Measurements from ENCODE around the gene CSTPP1. TPM values are rescaled to one million over a fixed set of nuclear protein-coding genes. Genes with fewer than 3 reads are reported as not detected.

CSTPP1 gene
- total and polyA plus RNA-seq, 8 donors, result 16.4 to 146 (median 37.3) TPM

GRCh38 chr11:46912526-46913150, 23.9 kb upstream of the CSTPP1 start:
- Histone ChIP-seq H3K4me1 (peaks cover 6 to 54% (median 31%) of the 10 kb centered on the region in 4 donors), H3K9me3 (no peaks in the 10 kb centered on the region), H3K36me3 (no peaks in the 10 kb centered on the region), H3K27ac (peak overlapping the region in 1 of 5 donors; percentile 1), H3K27me3 (peaks cover 0 to 39% (median 7%) of the 10 kb centered on the region in 3 donors), H3K4me3 (no peak overlapping the region)
- DNase-seq, result peak in 1 of 2 donors; percentile 51
- TF ChIP-seq CTCF (IDR thresholded peaks at IDR 0.05), result no peak
- intact Hi-C loops (cut with DNase I; ENCODE audit: low total_unique reads), result no loop called here
- 25 to 40% (median 34%) methylated on average over 9 to 13 of the region's 13 CpGs for WGBS, 5 donors

GRCh38 chr11:46913484-46913883, 23.1 kb upstream of the CSTPP1 start:
- peaks cover 10 to 58% (median 36%) of the 10 kb centered on the region in 4 donors for H3K4me1 ChIP-seq
- TF ChIP-seq POLR2AphosphoS5 (IDR thresholded peaks at IDR 0.05) (no peak), EP300 (IDR thresholded peaks at IDR 0.05) (no peak), CTCF (IDR thresholded peaks at IDR 0.05) (no peak), POLR2A (IDR thresholded peaks at IDR 0.05) (no peak)
- H3K4me3 ChIP-seq, result no peak overlapping the region
- H3K27me3 ChIP-seq, result peaks cover 0 to 46% (median 8%) of the 10 kb centered on the region in 3 donors
- DNase-seq, result no peak
- H3K27ac ChIP-seq, result peak overlapping the region in 1 of 5 donors; percentile 1
- no peaks in the 10 kb centered on the region for H3K9me3 ChIP-seq
- intact Hi-C loops (cut with DNase I; ENCODE audit: low total_unique reads), result no loop called here
- H3K36me3 ChIP-seq, result no peaks in the 10 kb centered on the region
- 87 to 92% (median 89%) methylated on average over 3 of the region's 3 CpGs for WGBS, 5 donors

GRCh38 chr11:46914363-46914762, 22.2 kb upstream of the CSTPP1 start:
- TF ChIP-seq POLR2AphosphoS5 (IDR thresholded peaks at IDR 0.05), result peak in 1 of 3 donors; percentile 30
- no peak for TF ChIP-seq CTCF (IDR thresholded peaks at IDR 0.05)
- no peak for TF ChIP-seq POLR2A (IDR thresholded peaks at IDR 0.05)
- Histone ChIP-seq H3K27ac (peak overlapping the region in 3 of 5 donors; percentile 0 to 21 (median 7)), H3K27me3 (peaks cover 0 to 55% (median 8%) of the 10 kb centered on the region in 3 donors), H3K9me3 (no peaks in the 10 kb centered on the region), H3K4me1 (peaks cover 15 to 67% (median 45%) of the 10 kb centered on the region in 4 donors), H3K4me3 (no peak overlapping the region), H3K36me3 (no peaks in the 10 kb centered on the region)
- intact Hi-C loops (cut with DNase I; ENCODE audit: low total_unique reads), result no loop called here
- 39 to 64% (median 63%) methylated on average over 5 of the region's 5 CpGs for WGBS, 5 donors
- DNase-seq, result no peak

- H3K4me1 ChIP-seq, result peaks cover 15 to 72% (median 48%) of the 10 kb centered on the region in 4 donors
- WGBS, 5 donors, result 65 to 79% (median 76%) methylated on average over 7 of the region's 7 CpGs
- peak overlapping the region in 3 of 5 donors; percentile 0 to 21 (median 7) for H3K27ac ChIP-seq
- peaks cover 0 to 58% (median 8%) of the 10 kb centered on the region in 3 donors for H3K27me3 ChIP-seq
- no peak overlapping the region for H3K4me3 ChIP-seq
- H3K36me3 ChIP-seq, result no peaks in the 10 kb centered on the region
- TF ChIP-seq EP300 (IDR thresholded peaks at IDR 0.05) (no peak), POLR2AphosphoS5 (IDR thresholded peaks at IDR 0.05) (no peak), POLR2A (IDR thresholded peaks at IDR 0.05) (no peak), CTCF (IDR thresholded peaks at IDR 0.05) (no peak)
- intact Hi-C loops (cut with DNase I; ENCODE audit: low total_unique reads), result no loop called here
- no peaks in the 10 kb centered on the region for H3K9me3 ChIP-seq
- DNase-seq, result no peak
These were observed 21.7 kb upstream of the CSTPP1 start for GRCh38 chr11:46914910-46915309.

Measured in stomach (tissue), 9 donors.